Measurements from ENCODE around the gene HIPK3. TPM values are rescaled to one million over a fixed set of nuclear protein-coding genes. Genes with fewer than 3 reads are reported as not detected.
"Not testable (repeated sequence)": the region's sequence is repeated elsewhere in the genome, so short reads cannot be mapped to it uniquely, and the experiment has no call there.

The HIPK3 gene
- total and polyA plus RNA-seq, 12 donors: 14.2 to 154 (median 85.3) TPM

DNA sequence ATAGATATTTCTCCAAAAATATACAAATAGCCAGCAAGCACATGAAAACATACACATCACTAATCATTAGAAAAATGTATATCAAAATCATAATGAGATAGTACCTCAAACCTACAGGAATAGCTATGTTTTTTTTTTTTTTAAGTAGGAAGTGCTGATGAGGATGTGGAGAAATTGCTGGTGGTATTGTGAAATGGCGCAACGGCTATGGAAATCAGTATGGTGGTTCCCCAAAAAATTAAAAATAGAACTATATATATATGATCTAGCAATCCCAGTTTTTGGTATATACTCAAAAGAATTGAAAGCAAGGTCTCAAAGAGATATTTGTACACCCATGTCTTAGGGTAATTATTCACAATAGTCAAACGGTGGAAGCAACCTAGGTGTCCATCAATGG lies 46.0 kb upstream of the HIPK3 start:
- TF ChIP-seq, protein P1, sequence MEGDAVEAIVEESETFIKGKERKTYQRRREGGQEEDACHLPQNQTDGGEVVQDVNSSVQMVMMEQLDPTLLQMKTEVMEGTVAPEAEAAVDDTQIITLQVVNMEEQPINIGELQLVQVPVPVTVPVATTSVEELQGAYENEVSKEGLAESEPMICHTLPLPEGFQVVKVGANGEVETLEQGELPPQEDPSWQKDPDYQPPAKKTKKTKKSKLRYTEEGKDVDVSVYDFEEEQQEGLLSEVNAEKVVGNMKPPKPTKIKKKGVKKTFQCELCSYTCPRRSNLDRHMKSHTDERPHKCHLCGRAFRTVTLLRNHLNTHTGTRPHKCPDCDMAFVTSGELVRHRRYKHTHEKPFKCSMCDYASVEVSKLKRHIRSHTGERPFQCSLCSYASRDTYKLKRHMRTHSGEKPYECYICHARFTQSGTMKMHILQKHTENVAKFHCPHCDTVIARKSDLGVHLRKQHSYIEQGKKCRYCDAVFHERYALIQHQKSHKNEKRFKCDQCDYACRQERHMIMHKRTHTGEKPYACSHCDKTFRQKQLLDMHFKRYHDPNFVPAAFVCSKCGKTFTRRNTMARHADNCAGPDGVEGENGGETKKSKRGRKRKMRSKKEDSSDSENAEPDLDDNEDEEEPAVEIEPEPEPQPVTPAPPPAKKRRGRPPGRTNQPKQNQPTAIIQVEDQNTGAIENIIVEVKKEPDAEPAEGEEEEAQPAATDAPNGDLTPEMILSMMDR (IDR thresholded peaks at IDR 0.05): no peak
- TF ChIP-seq POLR2A (IDR thresholded peaks at IDR 0.05): no peak
- H3K4me3 ChIP-seq: no peak overlapping the region
- WGBS, 4 donors: 68 to 81% (median 72%) methylated on average over 3 of the region's 3 CpGs

DNA sequence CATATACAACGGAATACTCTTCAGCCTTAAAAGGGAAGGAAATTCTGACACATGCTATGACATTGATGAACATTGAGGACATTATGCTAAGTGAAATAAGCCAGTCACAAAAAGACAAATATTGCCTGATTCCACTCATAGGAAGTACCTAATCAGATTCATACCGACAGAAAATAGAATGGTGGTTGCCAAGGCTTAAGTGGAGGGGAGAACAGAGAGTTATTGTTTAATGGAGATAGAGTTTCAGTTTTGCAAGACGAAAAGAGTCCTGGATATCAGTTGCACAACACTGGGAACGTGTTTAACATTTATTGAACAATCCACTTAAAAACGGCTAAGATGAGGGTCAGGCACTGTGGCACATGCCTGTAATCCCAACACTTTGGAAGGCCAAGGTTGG lies 45.6 kb upstream of the HIPK3 start:
- Histone ChIP-seq H3K27ac (peak overlapping the region in 1 of 5 donors; percentile 16), H3K4me3 (no peak overlapping the region), H3K4me1 (replicated peaks in 1 of 2) (no peaks in the 10 kb centered on the region), H3K27me3 (no peaks in the 10 kb centered on the region), H3K9me3 (replicated peaks in 1 of 3) (no peaks in the 10 kb centered on the region), H3K36me3 (replicated peaks in 1 of 2) (no peaks in the 10 kb centered on the region)
- 66 to 69% (median 68%) methylated on average over 5 of the region's 5 CpGs for WGBS, 4 donors
- TF ChIP-seq, protein P1 (IDR thresholded peaks at IDR 0.05): no peak
- no peak for TF ChIP-seq POLR2A (IDR thresholded peaks at IDR 0.05)
- intact Hi-C loops (cut with DNase I): no loop called here
- DNase-seq: no peak

More for the DNA sequence above, 46.0 kb upstream of the HIPK3 start:
- peak overlapping the region in 1 of 5 donors; percentile 16 for H3K27ac ChIP-seq
- H3K36me3 ChIP-seq (replicated peaks in 1 of 2): no peaks in the 10 kb centered on the region
- H3K9me3 ChIP-seq (replicated peaks in 1 of 3): no peaks in the 10 kb centered on the region
- no peaks in the 10 kb centered on the region for H3K27me3 ChIP-seq
- intact Hi-C loops (cut with DNase I): no loop called here
- H3K4me1 ChIP-seq (replicated peaks in 1 of 2): no peaks in the 10 kb centered on the region
- DNase-seq: peak in 1 of 7 donors; percentile 22

DNA sequence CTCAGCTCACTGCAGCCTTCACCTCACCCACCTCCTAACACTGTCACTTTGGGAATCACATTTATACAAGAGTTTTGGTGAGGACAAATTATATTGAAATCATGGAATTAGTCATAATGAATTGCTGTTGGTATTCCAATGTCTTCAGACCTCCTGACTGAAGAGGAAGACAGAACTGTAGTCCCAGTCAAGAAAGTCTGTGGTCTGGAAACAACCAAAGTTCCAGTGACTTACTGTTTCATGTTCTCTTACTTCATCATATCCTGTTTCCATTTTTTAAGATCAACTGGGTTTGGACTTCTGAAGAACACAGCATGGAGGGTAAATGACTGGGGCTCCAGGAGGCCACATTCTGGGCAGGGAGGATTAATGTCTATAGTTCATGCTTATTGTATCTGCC lies 43.0 kb upstream of the HIPK3 start:
- Histone ChIP-seq H3K36me3 (replicated peaks in 1 of 2) (no peaks in the 10 kb centered on the region), H3K9me3 (replicated peaks in 1 of 3) (no peaks in the 10 kb centered on the region), H3K4me3 (no peak overlapping the region), H3K27me3 (no peaks in the 10 kb centered on the region), H3K4me1 (replicated peaks in 1 of 2) (no peaks in the 10 kb centered on the region), H3K27ac (peak overlapping the region in 1 of 5 donors; percentile 63)
- no peak for DNase-seq
- intact Hi-C loops (cut with DNase I): no loop called here
- TF ChIP-seq, protein P1 (IDR thresholded peaks at IDR 0.05): no peak

DNA sequence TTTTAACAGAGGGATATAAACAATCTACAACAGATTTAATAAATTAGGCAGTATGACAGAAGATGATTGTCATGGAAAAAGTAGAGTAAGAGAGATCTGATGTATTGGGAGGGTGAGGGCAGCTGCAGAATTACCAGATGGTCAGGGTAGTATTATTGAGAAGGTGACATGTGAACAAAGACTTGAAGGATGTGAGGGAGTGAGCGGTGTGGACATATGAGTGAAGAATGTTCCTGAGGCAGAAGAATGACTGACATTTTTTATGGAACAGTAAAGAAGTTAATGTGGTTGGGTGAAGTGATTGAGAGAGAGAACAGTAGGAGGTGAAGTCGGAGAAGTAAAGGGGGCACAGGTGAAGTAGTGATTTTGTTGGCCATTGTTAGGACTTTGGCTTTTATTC lies 42.4 kb upstream of the HIPK3 start:
- Histone ChIP-seq H3K9me3 (replicated peaks in 1 of 3) (no peaks in the 10 kb centered on the region), H3K36me3 (replicated peaks in 1 of 2) (no peaks in the 10 kb centered on the region), H3K4me3 (no peak overlapping the region), H3K27ac (peak overlapping the region in 1 of 5 donors; percentile 63), H3K4me1 (replicated peaks in 1 of 2) (no peaks in the 10 kb centered on the region), H3K27me3 (no peaks in the 10 kb centered on the region)
- WGBS, 4 donors: 46 to 77% (median 67%) methylated on average over 2 of the region's 2 CpGs
- DNase-seq: no peak
- intact Hi-C loops (cut with DNase I): no loop called here
- no peak for TF ChIP-seq POLR2A (IDR thresholded peaks at IDR 0.05)
- TF ChIP-seq, protein P1 (IDR thresholded peaks at IDR 0.05): no peak

DNA sequence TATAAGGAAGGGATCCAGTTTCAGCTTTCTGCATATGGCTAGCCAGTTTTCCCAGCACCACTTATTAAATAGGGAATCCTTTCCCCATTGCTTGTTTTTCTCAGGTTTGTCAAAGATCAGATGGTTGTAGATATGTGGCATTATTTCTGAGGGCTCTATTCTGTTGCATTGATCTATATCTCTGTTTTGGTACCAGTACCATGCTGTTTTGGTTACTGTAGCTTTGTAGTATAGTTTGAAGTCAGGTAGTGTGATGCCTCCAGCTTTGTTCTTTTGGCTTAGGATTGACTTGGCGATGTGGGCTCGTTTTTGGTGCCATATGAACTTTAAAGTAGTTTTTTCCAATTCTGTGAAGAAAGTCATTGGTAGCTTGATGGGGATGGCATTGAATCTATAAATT lies 40.5 kb upstream of the HIPK3 start:
- H3K4me3 ChIP-seq, DNase-seq: not testable (repeated sequence)

More for the DNA sequence above, 40.5 kb upstream of the HIPK3 start:
- intact Hi-C loops (cut with DNase I); H3K27me3 ChIP-seq; H3K36me3 ChIP-seq (replicated peaks in 1 of 2); H3K9me3 ChIP-seq (replicated peaks in 1 of 3); H3K4me1 ChIP-seq (replicated peaks in 1 of 2); H3K27ac ChIP-seq: not testable (repeated sequence)
- 19 to 67% (median 55%) methylated on average over 2 of the region's 2 CpGs for WGBS, 4 donors

Data from adrenal gland (tissue), 12 donors.